ENCODE measurements around the gene TCF12.

Gene TCF12

DNA sequence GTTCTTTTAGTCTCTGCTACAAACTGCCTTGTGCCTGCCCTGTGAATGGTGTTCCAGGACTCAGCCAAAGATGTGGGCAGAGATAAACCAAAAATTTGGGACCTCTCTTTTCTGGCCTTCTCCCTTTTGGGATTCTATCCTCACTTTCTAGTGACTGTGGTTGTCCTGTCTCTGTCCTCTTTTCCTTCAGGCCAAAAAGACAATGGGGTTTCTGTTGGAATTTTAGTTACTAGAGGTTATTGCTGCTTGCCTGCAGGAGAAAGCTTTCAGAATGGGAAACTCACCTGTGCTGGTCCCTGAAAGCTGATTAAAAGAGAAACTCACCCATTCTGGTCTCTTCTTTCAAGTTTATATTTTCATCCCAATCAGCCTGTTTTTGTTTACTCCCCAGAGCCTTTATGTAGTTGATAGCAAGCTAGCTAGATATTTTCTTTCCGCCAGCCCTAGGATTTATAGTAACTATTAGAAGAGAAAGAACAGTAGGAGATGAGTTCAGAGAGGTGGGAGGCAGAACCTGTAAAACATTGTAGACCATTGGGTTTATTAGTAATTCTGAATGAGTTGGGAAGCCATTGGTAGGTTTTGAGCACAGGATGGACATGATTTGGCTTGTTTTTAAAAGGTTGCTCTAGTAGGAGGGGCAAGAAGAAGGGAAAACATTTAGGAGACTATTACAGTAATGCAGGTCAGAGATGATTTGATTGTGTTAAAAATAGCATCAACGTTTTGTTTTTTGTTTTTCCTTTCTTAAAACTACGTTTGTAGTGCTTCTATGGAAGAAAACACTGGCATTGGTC is 138.9 kb downstream of the TCF12 start:
- no peak overlapping the region for H3K9ac ChIP-seq
- no peaks in the 10 kb centered on the region for H3K9me3 ChIP-seq (ENCODE audit: control insufficient read depth, low read length)
- TF ChIP-seq, protein P1, sequence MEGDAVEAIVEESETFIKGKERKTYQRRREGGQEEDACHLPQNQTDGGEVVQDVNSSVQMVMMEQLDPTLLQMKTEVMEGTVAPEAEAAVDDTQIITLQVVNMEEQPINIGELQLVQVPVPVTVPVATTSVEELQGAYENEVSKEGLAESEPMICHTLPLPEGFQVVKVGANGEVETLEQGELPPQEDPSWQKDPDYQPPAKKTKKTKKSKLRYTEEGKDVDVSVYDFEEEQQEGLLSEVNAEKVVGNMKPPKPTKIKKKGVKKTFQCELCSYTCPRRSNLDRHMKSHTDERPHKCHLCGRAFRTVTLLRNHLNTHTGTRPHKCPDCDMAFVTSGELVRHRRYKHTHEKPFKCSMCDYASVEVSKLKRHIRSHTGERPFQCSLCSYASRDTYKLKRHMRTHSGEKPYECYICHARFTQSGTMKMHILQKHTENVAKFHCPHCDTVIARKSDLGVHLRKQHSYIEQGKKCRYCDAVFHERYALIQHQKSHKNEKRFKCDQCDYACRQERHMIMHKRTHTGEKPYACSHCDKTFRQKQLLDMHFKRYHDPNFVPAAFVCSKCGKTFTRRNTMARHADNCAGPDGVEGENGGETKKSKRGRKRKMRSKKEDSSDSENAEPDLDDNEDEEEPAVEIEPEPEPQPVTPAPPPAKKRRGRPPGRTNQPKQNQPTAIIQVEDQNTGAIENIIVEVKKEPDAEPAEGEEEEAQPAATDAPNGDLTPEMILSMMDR (IDR thresholded peaks at IDR 0.05), result no peak
- peak overlapping the region; percentile 36 for H3K4me2 ChIP-seq (ENCODE audit: low read length)
- H3K27me3 ChIP-seq (ENCODE audit: control insufficient read depth, insufficient read depth, low read length), result no peaks in the 10 kb centered on the region
- H3K4me1 ChIP-seq, result no peaks in the 10 kb centered on the region
- H3K79me2 ChIP-seq, result no peaks in the 10 kb centered on the region
- H2AFZ ChIP-seq, result no peak overlapping the region
- no peak overlapping the region for H3K4me3 ChIP-seq (ENCODE audit: low read depth, low read length)
- H3K36me3 ChIP-seq (ENCODE audit: control insufficient read depth, insufficient read depth, low read length), result no peaks in the 10 kb centered on the region
- no peak overlapping the region for H3K27ac ChIP-seq

DNA sequence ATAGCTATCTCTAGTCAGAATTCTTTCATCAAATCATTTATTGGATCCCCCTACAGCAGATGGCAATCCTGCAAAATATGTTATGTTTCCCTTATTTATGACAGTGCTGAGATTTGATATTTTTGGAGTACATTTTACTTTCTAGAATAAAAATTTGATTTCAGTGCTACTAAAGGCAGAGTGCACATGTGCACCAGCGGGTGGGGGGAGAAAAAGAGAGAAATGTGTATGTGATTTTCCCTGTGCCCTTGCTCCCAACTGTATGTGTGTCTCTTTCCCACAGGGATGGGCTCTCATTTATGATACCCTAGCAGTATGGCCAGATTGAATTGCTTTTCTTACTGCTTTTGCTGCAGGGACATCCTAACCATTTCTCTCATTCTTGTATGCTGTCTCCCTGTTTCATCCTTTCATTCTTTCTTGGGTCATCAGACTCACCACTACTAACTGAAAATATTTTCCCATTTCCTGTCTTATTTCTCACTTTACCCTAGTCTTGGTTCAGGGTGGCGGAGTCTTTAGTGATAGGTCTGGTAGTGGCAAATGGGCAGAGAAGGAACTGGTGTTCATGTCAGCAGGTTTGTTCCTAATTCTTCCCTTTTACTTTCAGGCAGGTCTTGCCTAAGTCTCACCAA is 140.7 kb downstream of the TCF12 start:
- Histone ChIP-seq H3K27ac (no peak overlapping the region), H2AFZ (no peak overlapping the region), H3K4me1 (no peaks in the 10 kb centered on the region), H3K36me3 (ENCODE audit: control insufficient read depth, insufficient read depth, low read length) (no peaks in the 10 kb centered on the region), H3K4me3 (ENCODE audit: low read depth, low read length) (no peak overlapping the region), H3K4me2 (ENCODE audit: low read length) (no peak overlapping the region), H3K9ac (no peak overlapping the region), H3K79me2 (peaks cover 2% of the 10 kb centered on the region), H3K9me3 (ENCODE audit: control insufficient read depth, low read length) (no peaks in the 10 kb centered on the region), H3K27me3 (ENCODE audit: control insufficient read depth, insufficient read depth, low read length) (no peaks in the 10 kb centered on the region)
- TF ChIP-seq, protein P1 (IDR thresholded peaks at IDR 0.05), result no peak

DNA sequence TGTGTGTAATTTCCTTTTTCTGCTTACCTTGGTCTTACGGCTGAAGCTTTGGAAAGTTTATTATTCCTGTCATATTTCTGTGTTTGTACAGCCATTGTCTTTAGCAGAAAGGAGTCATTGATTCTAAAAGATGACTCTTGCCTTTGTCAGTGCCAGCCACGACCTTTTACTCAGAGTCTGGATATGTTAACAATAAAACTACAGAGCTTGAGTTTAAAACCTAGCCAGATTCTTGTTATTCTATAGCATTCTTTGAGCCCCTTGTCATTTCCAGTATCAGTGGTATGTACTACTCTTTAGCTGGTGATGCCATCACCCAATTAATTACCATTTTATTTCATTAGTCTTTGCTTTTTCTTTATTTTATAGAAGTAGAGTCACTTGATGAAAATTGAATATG is 142.4 kb downstream of the TCF12 start:
- Histone ChIP-seq H3K9ac (no peak overlapping the region), H2AFZ (no peak overlapping the region), H3K4me1 (no peaks in the 10 kb centered on the region), H3K36me3 (ENCODE audit: control insufficient read depth, insufficient read depth, low read length) (no peaks in the 10 kb centered on the region), H3K79me2 (peaks cover 3% of the 10 kb centered on the region), H3K27me3 (ENCODE audit: control insufficient read depth, insufficient read depth, low read length) (no peaks in the 10 kb centered on the region), H3K4me3 (ENCODE audit: low read depth, low read length) (no peak overlapping the region), H3K27ac (no peak overlapping the region), H3K4me2 (ENCODE audit: low read length) (no peak overlapping the region), H3K9me3 (ENCODE audit: control insufficient read depth, low read length) (no peaks in the 10 kb centered on the region)
- TF ChIP-seq, protein P1 (IDR thresholded peaks at IDR 0.05), result no peak

DNA sequence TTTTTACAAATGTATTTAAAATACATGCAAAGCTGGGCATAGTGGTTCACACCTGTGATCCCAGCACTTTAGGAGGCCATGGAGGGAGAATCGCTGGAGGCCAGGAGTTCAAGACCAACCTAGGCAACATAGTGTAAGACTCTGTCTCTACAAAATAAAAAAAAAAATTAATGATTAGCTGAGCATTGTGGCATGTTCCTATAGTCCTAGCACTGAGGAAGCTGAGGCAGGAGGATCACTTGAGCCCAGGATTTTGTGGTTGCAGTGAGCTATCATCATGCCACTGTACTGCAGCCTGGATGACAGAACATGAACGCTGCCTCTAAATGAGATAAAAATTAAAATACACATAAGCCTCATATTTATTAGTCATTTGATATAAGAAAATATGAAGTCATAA is 142.8 kb downstream of the TCF12 start:
- no peak overlapping the region for H3K4me3 ChIP-seq (ENCODE audit: low read depth, low read length)
- no peak overlapping the region for H3K27ac ChIP-seq
- H3K4me2 ChIP-seq (ENCODE audit: low read length), result no peak overlapping the region
- no peaks in the 10 kb centered on the region for H3K4me1 ChIP-seq
- TF ChIP-seq, protein P1 (IDR thresholded peaks at IDR 0.05), result no peak
- H3K36me3 ChIP-seq (ENCODE audit: control insufficient read depth, insufficient read depth, low read length), result no peaks in the 10 kb centered on the region
- H3K27me3 ChIP-seq (ENCODE audit: control insufficient read depth, insufficient read depth, low read length), result no peaks in the 10 kb centered on the region
- no peak overlapping the region for H3K9ac ChIP-seq
- no peak overlapping the region for H2AFZ ChIP-seq
- H3K9me3 ChIP-seq (ENCODE audit: control insufficient read depth, low read length), result no peaks in the 10 kb centered on the region
- H3K79me2 ChIP-seq, result peaks cover 5% of the 10 kb centered on the region
